Endothelial cell of umbilical vein (primary cell): ENCODE results near the gene B4GALT7. TPM values are rescaled to one million over a fixed set of nuclear protein-coding genes. Genes with fewer than 3 reads are reported as not detected.

Experiments
- BruUV-seq: library from RNA; stranded (reverse); fragments of 400-500 nt; replicated peaks from 2 replicates; lab custom pipeline; 2021; lab: Mats Ljungman, UMichigan
- CTCF ChIA-PET: fragments of 300-600, 350-600 bp; sonication (Branson Sonifier 250); formaldehyde crosslinking; loops from one replicate; lab custom pipeline; 2021; ENCODE audit warnings: antibody characterized with exemption, inconsistent platforms; lab: Charles Lee
- POLR2A ChIA-PET: fragments of 300-600, 350-600 bp; sonication (Branson Sonifier 250); formaldehyde crosslinking; loops from one replicate; lab custom pipeline; 2021; ENCODE audit warnings: antibody characterized with exemption, inconsistent platforms; lab: Charles Lee
- DNase-seq: peaks from one replicate; pipeline ENCODE4 v3.0.0-alpha.2; 2011; ENCODE audit warnings: low read depth, low spot score
- FAIRE-seq: peaks from 2 replicates; lab custom pipeline; 2011; peaks lifted over from hg19 to GRCh38; lab: Jason Lieb, UNC
- H2AFZ ChIP-seq: 2 replicates; pipeline ENCODE4 v1.6.0; 2012; ENCODE audit warnings: low read depth, low read length, control low read depth, inconsistent platforms
- H3K27ac ChIP-seq: 2 replicates; pipeline ENCODE4 v1.5.1; 2011; ENCODE audit warnings: low read depth, mild to moderate bottlenecking, control low read depth, low read length, moderate library complexity; ENCODE audit not compliant: insufficient read depth
- H3K27me3 ChIP-seq, 2 experiments: 2 replicates each; pipeline versions ENCODE4 v1.6.0 to v1.6.1; 2011; ENCODE audit warnings: low read length in 2 of 2, mixed read lengths in 1 of 2; ENCODE audit not compliant: control insufficient read depth in 2 of 2, insufficient read depth in 2 of 2
- H3K36me3 ChIP-seq, 2 experiments: 2 replicates in 1 of 2; 3 replicates in 1 of 2; pipeline ENCODE4 v1.5.1; 2011; ENCODE audit warnings: low read length in 2 of 2, mild to moderate bottlenecking in 1 of 2, moderate library complexity in 1 of 2; ENCODE audit not compliant: control insufficient read depth in 2 of 2, insufficient read depth in 2 of 2; ENCODE audit errors: extremely low read depth in 1 of 2
- H3K4me1 ChIP-seq: 3 replicates; pipeline ENCODE4 v1.5.1; 2011; ENCODE audit warnings: mild to moderate bottlenecking, low read length; ENCODE audit not compliant: control insufficient read depth, insufficient read depth; ENCODE audit errors: extremely low read depth
- H3K4me2 ChIP-seq: 2 replicates; pipeline ENCODE4 v1.6.1; 2011; ENCODE audit warnings: low read length, control low read depth, mixed read lengths; ENCODE audit not compliant: insufficient read depth
- H3K4me3 ChIP-seq, 3 experiments: fragments of 200-600 bp in 1 of 3; sonication (generic), shearing (Covaris generic) in 1 of 3; replicated peaks in 1 of 3; 2 replicates each; pipeline ENCODE4 v1.5.1; 2011 to 2016; ENCODE audit warnings: control low read depth in 3 of 3, low read length in 3 of 3, mild to moderate bottlenecking in 2 of 3, inconsistent platforms in 1 of 3, low read depth in 1 of 3, moderate library complexity in 1 of 3; ENCODE audit not compliant: insufficient read depth in 1 of 3
- H3K79me2 ChIP-seq: 2 replicates; pipeline ENCODE4 v1.6.0; 2012; ENCODE audit warnings: low read length, inconsistent platforms; ENCODE audit not compliant: control insufficient read depth, insufficient read depth
- H3K9ac ChIP-seq: replicated peaks from 2 replicates; pipeline ENCODE3; 2011; ENCODE audit warnings: low read length, control low read depth; ENCODE audit not compliant: insufficient read depth; ENCODE audit errors: extremely low read depth
- H3K9me1 ChIP-seq: replicated peaks from 3 replicates; pipeline ENCODE4 v1.6.0; 2011; ENCODE audit warnings: mild to moderate bottlenecking, low read length; ENCODE audit not compliant: control insufficient read depth, insufficient read depth; ENCODE audit errors: extremely low read depth
- H3K9me3 ChIP-seq: replicated peaks from 2 replicates; pipeline ENCODE4 v1.5.1; 2012; ENCODE audit warnings: low read length, inconsistent platforms; ENCODE audit not compliant: control insufficient read depth, insufficient read depth
- H4K20me1 ChIP-seq: replicated peaks from 2 replicates; pipeline ENCODE3; 2011; ENCODE audit warnings: mild to moderate bottlenecking, low read length; ENCODE audit not compliant: control insufficient read depth, insufficient read depth; ENCODE audit errors: extremely low read depth
- EZH2 ChIP-seq: IDR thresholded peaks from 2 replicates; pipeline ENCODE4 v1.6.1; 2012; ENCODE audit warnings: borderline replicate concordance, low read depth, mild to moderate bottlenecking, moderate library complexity, low read length, inconsistent platforms; ENCODE audit not compliant: severe bottlenecking
- FOS ChIP-seq: IDR thresholded peaks from 2 replicates; pipeline ENCODE4 v1.6.1; 2011; ENCODE audit warnings: mild to moderate bottlenecking, low read length, moderate library complexity, borderline replicate concordance; ENCODE audit not compliant: insufficient read depth
- GATA2 ChIP-seq: IDR thresholded peaks from 2 replicates; pipeline ENCODE4 v1.7.0; 2011; ENCODE audit warnings: low read depth, mild to moderate bottlenecking, moderate library complexity, mixed read lengths, low read length; ENCODE audit not compliant: insufficient read length, insufficient read depth
- JUN ChIP-seq: IDR thresholded peaks from 2 replicates; pipeline ENCODE4 v1.6.1; 2011; ENCODE audit warnings: borderline replicate concordance, low read depth; ENCODE audit not compliant: insufficient read length, insufficient read depth
- MYC ChIP-seq: IDR thresholded peaks from one replicate; pipeline ENCODE4 v1.6.1; 2011; ENCODE audit warnings: mild to moderate bottlenecking, low read depth, low read length
- POLR2A ChIP-seq: IDR thresholded peaks from 2 replicates; pipeline ENCODE4 v1.6.1; 2012; ENCODE audit warnings: low read depth, mild to moderate bottlenecking, control low read depth, low read length
- POLR2AphosphoS5 ChIP-seq: IDR thresholded peaks from 2 replicates; pipeline ENCODE4 v1.6.1; 2012; ENCODE audit warnings: low read depth, mild to moderate bottlenecking, control low read depth, low read length, moderate library complexity; ENCODE audit not compliant: insufficient read depth
- dilution Hi-C: fragments of 300-500 bp; cut with MboI; formaldehyde crosslinking; loops from one replicate; pipeline ENCODE4 v1.15.0; 2019; ENCODE audit warnings: low sequenced_read_pairs; ENCODE audit not compliant: extremely low pct_ligation_motif_present
- intact Hi-C: fragments of 100-400 bp; cut with micrococcal nuclease; formaldehyde crosslinking; loops from one replicate; pipeline ENCODE4 v1.10.0; 2022
- polyA plus RNA-seq, 4 experiments: library from polyadenylated mRNA; depleted of rRNA in 3 of 4; stranded (reverse) in 3 of 4; unstranded in 1 of 4; fragments of >200 nt; gene quantifications; 2 replicates each; pipeline versions ENCODE4 v1.2.1 to v1.2.3, GENCODE V29; 2011 to 2012; ENCODE audit warnings: missing spikeins in 1 of 4
- total RNA-seq: library from RNA; stranded (reverse); gene quantifications from 2 replicates; pipeline ENCODE4 v1.2.3, GENCODE V29; 2021
- TF ChIP-seq, protein P1 (sequence below): IDR thresholded peaks from 2 replicates; pipeline ENCODE4 v1.6.1; 2011; ENCODE audit not compliant: insufficient read depth, insufficient read length
- TF ChIP-seq, protein P2 (sequence below), 2 donors: IDR thresholded peaks; 1 replicate in 1 of 2; 2 replicates in 1 of 2; pipeline ENCODE4 v1.5.1; 2011; ENCODE audit warnings: low read length in 2 of 2, mild to moderate bottlenecking in 2 of 2, moderate library complexity in 2 of 2, control low read depth in 1 of 2, inconsistent platforms in 1 of 2, low read depth in 1 of 2; ENCODE audit not compliant: insufficient read depth in 1 of 2; ENCODE audit errors: extremely low read depth in 1 of 2

The B4GALT7 gene
- total and polyA plus RNA-seq, 2 donors (not counting 3 experiments of a cell fraction or from before 2014, with no cell fraction given): 35.1 to 78.9 TPM

DNA sequence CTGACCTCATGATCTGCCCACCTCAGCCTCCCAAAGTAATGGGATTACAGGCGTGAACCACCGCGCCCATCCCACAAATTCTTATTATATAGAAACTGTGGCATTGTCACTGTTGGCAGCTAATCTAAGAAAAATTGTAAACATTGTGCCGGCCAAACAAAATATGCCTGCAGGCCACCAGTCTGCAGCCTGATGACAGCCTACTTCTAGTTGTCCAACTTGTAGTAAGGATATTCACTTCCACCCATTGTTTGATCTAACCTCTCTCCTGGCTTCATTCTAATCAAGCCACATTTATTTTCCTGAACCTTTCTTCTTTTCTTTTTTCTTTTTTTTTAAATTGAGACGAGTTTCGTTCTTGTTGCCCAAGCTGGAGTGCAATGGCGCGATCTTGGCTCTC lies 21.6 kb upstream of the B4GALT7 start:
- H3K9me3 ChIP-seq: no peaks in the 10 kb centered on the region
- ChIA-PET CTCF (interaction anchor here (0.6 kb wide), 1 partner anchor 611 kb away, joined by 3 read pairs; no protein-coding TSS in a partner anchor), POLR2A (no interaction called here)
- H3K9ac ChIP-seq: no peak overlapping the region
- no peak overlapping the region for H3K4me2 ChIP-seq
- H3K4me3 ChIP-seq: no peak overlapping the region
- no peak overlapping the region for H3K27ac ChIP-seq
- H3K9me1 ChIP-seq: no peaks in the 10 kb centered on the region
- H3K79me2 ChIP-seq: no peaks in the 10 kb centered on the region
- H3K27me3 ChIP-seq: peaks cover 0 to 1% of the 10 kb centered on the region in 2 experiments
- no peaks in the 10 kb centered on the region for H3K36me3 ChIP-seq
- H2AFZ ChIP-seq: no peak overlapping the region
- intact Hi-C loops: no loop called here
- no peak for TF ChIP-seq JUN
- no peak for TF ChIP-seq GATA2
- TF ChIP-seq, protein P1, sequence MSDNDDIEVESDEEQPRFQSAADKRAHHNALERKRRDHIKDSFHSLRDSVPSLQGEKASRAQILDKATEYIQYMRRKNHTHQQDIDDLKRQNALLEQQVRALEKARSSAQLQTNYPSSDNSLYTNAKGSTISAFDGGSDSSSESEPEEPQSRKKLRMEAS: no peak
- TF ChIP-seq FOS: no peak
- no peak for TF ChIP-seq POLR2A
- TF ChIP-seq POLR2AphosphoS5: no peak
- TF ChIP-seq, protein P2, sequence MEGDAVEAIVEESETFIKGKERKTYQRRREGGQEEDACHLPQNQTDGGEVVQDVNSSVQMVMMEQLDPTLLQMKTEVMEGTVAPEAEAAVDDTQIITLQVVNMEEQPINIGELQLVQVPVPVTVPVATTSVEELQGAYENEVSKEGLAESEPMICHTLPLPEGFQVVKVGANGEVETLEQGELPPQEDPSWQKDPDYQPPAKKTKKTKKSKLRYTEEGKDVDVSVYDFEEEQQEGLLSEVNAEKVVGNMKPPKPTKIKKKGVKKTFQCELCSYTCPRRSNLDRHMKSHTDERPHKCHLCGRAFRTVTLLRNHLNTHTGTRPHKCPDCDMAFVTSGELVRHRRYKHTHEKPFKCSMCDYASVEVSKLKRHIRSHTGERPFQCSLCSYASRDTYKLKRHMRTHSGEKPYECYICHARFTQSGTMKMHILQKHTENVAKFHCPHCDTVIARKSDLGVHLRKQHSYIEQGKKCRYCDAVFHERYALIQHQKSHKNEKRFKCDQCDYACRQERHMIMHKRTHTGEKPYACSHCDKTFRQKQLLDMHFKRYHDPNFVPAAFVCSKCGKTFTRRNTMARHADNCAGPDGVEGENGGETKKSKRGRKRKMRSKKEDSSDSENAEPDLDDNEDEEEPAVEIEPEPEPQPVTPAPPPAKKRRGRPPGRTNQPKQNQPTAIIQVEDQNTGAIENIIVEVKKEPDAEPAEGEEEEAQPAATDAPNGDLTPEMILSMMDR (IDR thresholded peaks at IDR 0.05; ENCODE audit: extremely low read depth in 1 of 2, insufficient read depth in 1 of 2, low read depth in 1 of 2, low read length in 2 of 2): no peak
- TF ChIP-seq MYC: no peak
- no peak for TF ChIP-seq EZH2
- BruUV-seq: no TSS peak
- FAIRE-seq (no peak), DNase-seq (no peak)
- dilution Hi-C loops: no loop called here
- no peaks in the 10 kb centered on the region for H3K4me1 ChIP-seq
- no peaks in the 10 kb centered on the region for H4K20me1 ChIP-seq
